NOMO-1 treated with dmso at 0.1 percent for 144 hours (cell line): ENCODE data around the gene ABCB6.

Experiments used
- DNase-seq: peaks from one replicate; lab custom pipeline; 2025; ENCODE audit not compliant: unreplicated experiment; lab: John Stamatoyannopoulos, UW

Gene ABCB6

GRCh38 chr2:219186754-219187456 is 31.9 kb downstream of the ABCB6 start:
- no peak for DNase-seq

- no peak for DNase-seq
Observed at GRCh38 chr2:219184121-219184520, 34.6 kb downstream of the ABCB6 start.

- no peak for DNase-seq
Observed at GRCh38 chr2:219183151-219183772, 35.5 kb downstream of the ABCB6 start.

GRCh38 chr2:219182331-219183150 is 36.2 kb downstream of the ABCB6 start:
- no peak for DNase-seq

GRCh38 chr2:219181531-219181930 is 37.2 kb downstream of the ABCB6 start:
- no peak for DNase-seq

- no peak for DNase-seq
Observed at GRCh38 chr2:219180961-219181360, 37.8 kb downstream of the ABCB6 start.

- DNase-seq, result no peak
Observed at GRCh38 chr2:219179601-219180465, 38.9 kb downstream of the ABCB6 start.

GRCh38 chr2:219178377-219179175 is 40.2 kb downstream of the ABCB6 start:
- DNase-seq, result peak; percentile 15

- DNase-seq, result peak; percentile 86
Observed at GRCh38 chr2:219177552-219178376, 41.0 kb downstream of the ABCB6 start, which contains the start of gene RETREG2. TSS of gene RETREG2 (plus strand) at chr2:219178275. CDS start at chr2:219178353, 78 bp downstream.

GRCh38 chr2:219176818-219177551 is 41.8 kb downstream of the ABCB6 start, which contains the start of gene CNPPD1:
TSS of gene CNPPD1 (minus strand) at chr2:219176925. CDS start at chr2:219176828, 97 bp downstream.
- peak; percentile 80 for DNase-seq

- DNase-seq, result peak; percentile 27
Observed at GRCh38 chr2:219175928-219176817, 42.6 kb downstream of the ABCB6 start.

GRCh38 chr2:219175486-219175885 is 43.3 kb downstream of the ABCB6 start:
- DNase-seq, result no peak

GRCh38 chr2:219174801-219175200 is 44.0 kb downstream of the ABCB6 start:
- DNase-seq, result no peak

GRCh38 chr2:219174146-219174545 is 44.6 kb downstream of the ABCB6 start:
- DNase-seq, result no peak

GRCh38 chr2:219173176-219173575 is 45.6 kb downstream of the ABCB6 start:
- no peak for DNase-seq

GRCh38 chr2:219172231-219173154 is 46.3 kb downstream of the ABCB6 start:
- DNase-seq, result no peak
